HG03108 (cell line): ENCODE data around the gene C10orf62.
"Not testable (repeated sequence)": the region's sequence is repeated elsewhere in the genome, so short reads cannot be mapped to it uniquely, and the experiment has no call there.

Source experiments
- ATAC-seq: cut with Tn5 transposase; IDR thresholded peaks from one replicate; pipeline ENCODE4 v1.9.1; 2021; ENCODE audit warnings: moderate library complexity; ENCODE audit not compliant: unreplicated experiment

C10orf62 gene

DNA sequence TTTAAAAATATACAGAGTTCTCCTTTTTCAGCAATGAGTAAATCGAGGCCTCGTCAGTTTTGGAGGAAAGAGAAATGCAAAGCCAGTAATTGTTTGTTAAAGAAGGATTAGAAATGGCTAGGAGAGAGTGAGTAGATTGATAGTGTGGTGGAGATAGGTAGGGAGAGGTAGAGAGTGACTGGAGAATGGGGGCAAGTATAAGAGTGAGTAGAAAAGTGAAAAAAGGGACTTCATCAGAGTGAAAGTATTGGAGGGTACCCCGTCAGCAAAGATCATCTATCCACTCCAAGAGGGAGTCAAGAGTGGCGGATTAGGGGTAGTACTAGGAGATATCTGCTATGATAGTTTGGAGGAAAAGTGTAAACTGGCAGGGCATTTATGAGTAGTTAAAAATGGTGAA is 26.2 kb upstream of the C10orf62 start:
- ATAC-seq, result no peak

DNA sequence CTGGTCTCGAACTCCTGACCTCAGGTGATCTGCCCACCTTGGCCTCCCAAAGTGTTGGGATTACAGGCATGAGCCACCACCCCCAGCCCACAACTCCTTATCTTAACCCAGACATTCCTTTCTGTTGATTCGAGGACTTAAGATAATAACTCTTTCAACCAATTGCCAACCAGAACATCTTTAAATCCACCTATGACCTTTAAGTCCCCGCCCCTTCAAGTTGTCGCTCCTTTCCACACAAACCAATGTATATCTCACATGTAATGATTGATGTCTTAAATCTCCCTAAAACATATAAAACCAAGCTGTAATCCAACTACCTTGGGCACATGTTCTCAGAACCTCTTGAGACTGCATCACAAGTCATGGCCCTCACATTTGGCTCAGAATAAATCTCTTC is 24.7 kb upstream of the C10orf62 start:
- no peak for ATAC-seq

DNA sequence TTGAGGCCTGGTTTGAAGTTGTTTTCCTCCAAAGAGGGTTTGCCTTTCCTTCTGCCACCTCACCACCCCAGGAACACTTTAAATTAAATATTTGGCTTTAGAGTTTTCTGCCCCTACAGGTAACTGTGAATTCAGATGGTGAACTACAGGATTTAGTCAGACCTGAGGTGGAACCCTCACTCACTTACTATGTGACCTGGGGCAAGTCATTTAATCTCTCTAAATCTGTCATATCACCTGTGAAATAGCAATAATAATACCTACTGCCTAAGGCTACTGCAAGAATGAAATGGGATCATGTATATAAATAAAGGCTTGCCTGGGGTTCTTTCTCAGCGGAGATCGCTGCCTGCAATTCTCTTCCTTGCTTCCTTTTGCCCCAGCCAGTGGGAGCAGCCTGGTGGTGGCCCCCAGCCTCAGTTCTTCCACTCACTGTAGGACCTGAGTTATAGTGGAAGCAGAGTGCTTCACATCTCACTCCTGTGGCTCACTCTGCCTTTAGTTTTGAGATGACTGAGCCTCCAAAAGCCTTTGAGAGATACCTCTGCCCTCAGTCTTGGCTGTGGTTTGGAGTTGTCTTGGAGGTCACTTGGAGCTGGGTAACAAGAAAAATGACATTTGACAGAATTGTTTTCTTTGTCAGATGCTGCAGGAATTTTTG is 23.1 kb upstream of the C10orf62 start:
- no peak for ATAC-seq

DNA sequence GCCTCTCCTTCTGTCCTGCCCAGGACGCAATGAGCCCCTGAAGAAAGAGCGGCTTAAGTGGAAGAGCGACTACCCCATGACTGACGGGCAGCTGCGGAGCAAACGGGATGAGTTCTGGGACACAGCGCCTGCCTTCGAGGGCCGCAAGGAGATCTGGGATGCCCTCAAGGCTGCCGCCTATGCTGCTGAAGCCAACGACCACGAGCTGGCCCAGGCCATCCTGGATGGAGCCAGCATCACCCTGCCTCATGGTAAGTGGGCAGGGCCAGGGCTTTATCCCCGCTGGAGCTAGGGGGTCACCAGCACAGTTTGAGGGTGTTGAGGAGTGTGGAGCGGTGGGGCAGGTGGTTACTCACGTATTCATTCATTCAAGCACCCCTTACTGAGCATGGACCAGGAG is 21.6 kb upstream of the C10orf62 start:
- ATAC-seq, result no peak

DNA sequence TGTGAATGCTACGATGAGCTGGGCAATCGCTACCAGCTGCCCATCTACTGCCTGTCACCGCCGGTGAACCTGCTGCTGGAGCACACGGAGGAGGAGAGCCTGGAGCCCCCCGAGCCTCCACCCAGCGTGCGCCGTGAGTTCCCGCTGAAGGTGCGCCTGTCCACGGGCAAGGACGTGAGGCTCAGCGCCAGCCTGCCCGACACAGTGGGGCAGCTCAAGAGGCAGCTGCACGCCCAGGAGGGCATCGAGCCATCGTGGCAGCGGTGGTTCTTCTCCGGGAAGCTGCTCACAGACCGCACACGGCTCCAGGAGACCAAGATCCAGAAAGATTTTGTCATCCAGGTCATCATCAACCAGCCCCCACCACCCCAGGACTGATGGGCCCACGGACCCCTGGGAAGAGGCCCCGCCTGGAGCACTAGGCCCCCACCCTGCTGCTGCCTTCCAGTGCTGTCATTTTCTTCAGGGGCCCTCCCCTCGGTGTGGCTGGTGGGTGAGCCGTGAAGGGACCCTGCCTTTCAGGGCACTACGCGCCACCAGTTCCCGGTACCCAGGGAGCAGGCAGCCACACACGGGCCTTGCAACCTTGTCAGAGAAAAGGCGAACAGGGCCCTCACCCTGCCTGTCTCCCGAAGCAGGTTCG is 19.3 kb upstream of the C10orf62 start:
- ATAC-seq, result no peak

DNA sequence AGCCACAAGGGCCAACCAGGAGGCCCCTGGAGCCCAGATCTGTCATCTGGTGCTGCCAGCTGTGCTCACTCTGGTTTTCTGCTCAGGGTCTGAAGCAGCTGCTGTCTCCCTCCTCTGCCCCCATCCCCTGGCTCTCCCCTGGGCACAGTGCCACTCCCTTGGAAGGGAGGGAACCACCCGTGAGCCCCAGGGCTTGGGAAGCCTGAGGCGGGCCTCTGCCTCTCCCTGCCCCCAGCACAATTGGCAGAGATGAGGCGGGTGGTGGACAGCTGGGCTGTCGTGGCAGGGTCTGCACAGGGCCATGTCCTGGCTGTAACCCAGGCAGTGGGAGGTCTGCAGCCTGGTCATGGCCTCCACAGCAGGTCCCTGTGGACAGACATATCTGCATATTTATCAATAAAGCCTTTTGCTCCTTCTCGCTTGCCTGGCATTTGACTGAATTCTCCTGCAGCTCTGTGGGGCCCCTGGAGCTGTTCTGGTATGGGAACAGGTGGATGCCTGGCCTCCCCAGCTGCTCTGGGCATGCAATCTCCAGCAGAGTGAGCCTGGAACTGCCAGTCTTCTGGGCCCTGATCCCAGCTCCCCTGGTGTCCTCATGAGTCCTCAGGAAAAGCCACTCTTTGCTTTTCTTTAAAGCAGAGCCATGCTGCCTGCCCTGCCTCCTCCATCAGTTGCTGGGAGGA is 18.6 kb upstream of the C10orf62 start:
- no peak for ATAC-seq

DNA sequence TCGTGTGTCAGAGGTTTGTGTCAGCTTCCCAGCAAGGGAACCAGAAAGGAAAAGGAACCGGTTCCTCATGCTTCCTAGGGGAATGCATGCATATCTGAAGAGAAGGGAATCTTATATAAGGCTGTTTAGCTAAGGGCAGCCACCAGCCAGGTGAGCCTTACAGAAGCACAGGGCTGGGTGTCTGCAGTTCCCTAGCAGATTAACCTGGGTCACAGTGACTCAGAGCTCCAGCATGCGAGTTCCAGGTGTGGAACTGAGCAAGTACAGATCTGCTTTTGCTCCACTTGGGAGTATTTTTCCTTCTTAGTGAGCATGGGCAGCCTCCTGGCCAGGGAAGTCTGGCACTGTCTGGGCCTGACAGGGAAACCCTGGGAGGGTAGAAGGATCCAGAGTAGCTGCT is 17.9 kb upstream of the C10orf62 start:
- no peak for ATAC-seq

DNA sequence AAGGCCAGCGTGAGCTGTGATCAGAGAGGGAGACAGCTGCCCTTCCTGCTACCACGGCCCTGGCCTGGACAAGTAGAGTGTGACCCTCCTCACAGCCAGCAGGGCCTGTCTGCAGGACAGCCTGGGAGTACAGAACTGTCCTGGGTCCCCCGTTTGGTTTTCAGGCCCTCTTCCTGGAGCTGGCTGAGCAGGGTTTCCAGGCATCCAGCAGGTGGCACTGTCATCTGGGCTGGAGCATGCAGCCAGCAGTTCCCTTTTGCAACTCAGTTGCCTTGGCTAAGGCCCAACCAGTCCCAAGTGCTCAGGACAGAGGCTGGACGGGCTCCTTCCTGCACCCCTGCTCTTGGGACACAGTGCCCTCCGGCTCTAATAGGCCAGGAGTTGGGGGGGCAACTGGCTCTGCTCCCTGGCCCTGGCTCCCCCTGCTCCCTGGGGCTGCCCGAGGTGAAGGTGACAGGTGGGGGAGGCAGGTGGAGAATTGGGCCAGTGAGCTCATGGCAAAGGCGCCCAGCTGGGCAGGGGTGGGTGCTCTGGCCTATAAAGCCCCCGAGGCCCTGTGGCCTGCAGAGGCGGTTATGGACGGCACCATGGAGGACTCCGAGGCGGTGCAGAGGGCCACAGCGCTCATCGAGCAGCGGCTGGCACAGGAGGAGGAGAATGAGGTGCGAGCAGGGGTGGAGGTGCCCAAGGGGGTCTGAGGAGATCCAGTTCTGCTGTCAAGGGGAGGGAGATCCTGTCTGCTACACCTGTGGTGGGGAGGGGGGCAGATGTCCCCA is 17.1 kb upstream of the C10orf62 start, which contains the start of gene ANKRD2:
TSS of gene ANKRD2 (plus strand) at position 566 of the 776 bp plus-strand sequence. CDS start at position 576, 10 bp downstream.
- no peak for ATAC-seq

DNA sequence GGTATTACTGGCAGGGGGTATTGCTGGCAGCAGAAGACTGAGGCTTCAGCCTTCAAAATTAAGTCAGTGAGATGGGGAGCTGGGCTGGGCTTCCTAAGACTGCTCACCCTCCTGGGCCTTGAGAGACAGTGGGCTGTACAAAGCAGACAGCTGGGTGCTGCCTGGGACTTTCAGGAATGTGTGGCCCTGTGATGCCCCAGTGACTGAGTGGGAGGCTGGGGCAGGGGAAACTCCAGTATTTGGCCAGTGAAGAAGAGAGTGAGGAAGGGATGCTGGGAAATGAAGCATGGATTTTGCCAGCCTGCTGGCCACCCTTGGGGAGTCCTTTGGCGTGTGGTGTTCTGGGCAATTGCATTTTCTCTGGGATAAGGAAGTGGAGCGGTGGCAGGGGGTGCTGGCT is 16.5 kb upstream of the C10orf62 start:
- no peak for ATAC-seq

DNA sequence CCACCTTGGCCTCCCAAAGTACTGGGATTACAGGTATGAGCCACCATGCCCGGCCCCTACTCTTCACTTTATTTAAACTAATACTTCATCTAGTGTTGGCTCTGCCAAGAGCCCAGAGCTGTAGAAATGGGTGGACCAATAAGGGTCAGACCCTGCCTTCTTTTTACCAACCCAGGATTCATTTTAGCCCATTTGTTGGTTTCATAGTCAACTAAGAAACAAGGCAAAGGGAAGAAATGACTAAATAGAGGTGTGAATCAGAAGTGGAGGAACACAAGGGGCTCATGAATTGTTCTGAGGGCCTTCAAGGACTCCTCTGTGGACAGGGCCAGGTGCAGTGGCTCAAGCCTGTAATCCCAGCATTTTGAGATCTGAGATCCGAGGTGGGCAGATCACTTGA is 15.8 kb upstream of the C10orf62 start:
- no peak for ATAC-seq

DNA sequence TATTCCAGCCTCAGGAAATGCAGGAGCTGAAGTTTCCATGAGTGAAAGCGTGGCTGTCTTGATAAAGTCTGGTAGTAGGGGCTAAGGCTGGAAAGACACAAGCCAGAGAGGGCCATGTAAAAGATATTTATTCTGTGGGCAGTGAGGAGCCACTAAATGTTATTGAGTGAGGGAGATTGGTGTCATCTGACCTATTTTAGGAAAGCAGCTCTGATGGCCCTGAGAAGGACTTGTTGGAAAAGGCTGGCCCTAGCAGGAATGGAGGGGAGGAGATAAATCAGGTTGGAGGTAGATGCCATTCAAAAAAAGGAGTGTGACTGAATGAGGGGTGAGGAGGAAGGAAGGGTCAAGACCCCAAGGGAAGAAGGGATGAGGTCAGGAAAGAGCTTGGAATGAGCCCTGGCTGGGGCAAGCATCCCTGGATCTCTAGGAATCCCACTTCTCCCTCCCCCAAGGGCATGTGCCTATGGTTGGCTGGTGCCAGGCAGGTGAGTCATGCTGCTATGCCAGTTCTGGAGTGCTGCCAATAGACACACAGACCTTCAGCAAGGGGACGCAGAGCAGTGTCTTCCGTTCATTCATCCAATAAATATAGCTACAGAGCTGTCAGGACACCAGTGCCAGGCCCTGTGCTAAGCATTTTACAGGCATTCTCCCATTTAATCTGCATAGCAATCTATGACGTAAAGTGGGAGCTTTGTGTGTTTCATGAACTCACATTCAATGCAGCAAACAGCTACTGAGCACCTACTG is 15.0 kb upstream of the C10orf62 start:
- no peak for ATAC-seq

DNA sequence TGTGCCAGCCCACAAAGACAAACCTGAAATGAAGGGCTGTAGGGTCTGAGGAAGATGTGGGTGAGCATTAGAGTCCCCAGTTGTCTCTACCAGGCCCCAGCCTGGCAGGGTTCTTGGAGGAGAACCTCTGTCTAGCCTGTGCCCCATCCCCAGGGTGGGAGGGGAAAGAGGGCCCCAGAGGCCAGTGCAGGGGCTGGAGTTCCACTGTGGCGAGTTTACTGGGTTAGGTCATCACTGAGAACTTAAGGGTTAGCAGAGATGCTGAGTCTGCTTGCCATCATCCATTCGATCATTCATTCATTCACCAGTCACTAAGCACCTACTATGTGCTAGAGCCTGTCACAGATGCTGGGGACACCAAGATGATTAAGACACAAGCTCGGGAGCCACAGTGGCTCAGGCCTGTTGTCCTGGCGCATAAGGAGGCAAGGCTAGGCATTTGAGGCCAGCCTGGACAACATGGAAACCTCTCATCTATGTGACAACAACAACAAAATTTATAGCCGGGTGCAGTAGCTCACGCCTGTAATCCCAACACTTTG is 14.3 kb upstream of the C10orf62 start:
- no peak for ATAC-seq

DNA sequence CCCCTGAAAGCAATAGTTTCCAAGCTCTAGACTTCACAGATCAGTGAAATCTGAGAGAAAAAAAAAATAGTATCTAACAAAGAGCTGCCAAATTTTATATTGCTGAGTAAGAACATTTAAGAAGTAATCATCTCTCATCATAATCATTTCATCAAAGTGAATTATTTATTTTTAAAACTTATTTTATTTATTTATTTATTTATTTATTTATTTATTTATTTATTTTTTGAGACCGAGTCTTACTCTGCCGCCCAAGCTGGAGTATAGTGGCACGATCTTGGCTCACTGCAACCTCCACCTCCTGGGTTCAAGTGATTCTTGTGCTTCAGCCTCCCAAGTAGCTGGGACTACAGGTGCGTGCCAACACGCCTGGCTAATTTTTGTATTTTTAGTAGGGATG is 13.0 kb upstream of the C10orf62 start:
- not testable (repeated sequence) for ATAC-seq

DNA sequence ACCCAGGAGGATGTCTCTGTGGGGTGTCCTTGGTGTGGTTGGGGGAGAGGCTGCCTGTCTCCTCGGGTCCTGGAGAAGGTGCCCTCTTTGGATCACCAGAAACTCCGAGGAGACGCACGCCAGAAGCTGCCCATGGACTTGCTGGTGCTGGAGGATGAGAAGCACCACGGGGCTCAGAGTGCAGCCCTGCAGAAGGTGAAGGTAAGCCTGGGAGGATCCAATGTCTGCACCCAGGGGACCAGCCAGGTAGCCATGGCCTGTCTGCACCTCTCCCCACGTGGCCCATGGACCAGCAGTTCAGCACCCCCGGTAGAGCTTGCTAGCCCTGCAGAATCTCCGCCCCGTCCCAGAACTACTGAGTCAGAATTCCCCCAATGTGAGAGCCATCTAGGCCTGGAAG is 11.8 kb upstream of the C10orf62 start:
- no peak for ATAC-seq

DNA sequence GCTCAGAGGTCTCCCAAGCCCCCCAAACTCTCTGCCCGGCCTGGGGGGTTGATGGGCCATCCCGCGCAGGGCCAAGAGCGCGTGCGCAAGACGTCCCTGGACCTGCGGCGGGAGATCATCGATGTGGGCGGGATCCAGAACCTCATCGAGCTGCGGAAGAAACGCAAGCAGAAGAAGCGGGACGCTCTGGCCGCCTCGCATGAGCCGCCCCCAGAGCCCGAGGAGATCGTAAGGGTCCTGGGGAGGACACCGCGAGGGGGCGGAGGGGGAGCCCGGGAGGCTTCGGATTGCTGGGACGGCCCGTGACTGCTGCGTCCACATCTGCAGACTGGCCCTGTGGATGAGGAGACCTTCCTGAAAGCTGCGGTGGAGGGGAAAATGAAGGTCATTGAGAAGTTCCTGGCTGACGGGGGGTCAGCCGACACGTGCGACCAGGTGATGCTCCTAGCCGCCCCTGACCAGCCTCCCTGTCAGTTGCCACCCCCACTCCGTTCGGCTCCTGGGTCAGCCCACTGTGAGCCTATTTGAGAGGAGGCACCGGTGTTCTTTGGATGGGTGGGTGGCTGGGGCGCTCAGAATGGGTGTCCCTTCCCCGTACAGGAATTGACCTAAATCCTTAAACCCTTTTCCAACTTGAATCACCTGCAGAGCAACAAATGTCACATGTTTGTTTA is 11.2 kb upstream of the C10orf62 start:
- ATAC-seq, result no peak

DNA sequence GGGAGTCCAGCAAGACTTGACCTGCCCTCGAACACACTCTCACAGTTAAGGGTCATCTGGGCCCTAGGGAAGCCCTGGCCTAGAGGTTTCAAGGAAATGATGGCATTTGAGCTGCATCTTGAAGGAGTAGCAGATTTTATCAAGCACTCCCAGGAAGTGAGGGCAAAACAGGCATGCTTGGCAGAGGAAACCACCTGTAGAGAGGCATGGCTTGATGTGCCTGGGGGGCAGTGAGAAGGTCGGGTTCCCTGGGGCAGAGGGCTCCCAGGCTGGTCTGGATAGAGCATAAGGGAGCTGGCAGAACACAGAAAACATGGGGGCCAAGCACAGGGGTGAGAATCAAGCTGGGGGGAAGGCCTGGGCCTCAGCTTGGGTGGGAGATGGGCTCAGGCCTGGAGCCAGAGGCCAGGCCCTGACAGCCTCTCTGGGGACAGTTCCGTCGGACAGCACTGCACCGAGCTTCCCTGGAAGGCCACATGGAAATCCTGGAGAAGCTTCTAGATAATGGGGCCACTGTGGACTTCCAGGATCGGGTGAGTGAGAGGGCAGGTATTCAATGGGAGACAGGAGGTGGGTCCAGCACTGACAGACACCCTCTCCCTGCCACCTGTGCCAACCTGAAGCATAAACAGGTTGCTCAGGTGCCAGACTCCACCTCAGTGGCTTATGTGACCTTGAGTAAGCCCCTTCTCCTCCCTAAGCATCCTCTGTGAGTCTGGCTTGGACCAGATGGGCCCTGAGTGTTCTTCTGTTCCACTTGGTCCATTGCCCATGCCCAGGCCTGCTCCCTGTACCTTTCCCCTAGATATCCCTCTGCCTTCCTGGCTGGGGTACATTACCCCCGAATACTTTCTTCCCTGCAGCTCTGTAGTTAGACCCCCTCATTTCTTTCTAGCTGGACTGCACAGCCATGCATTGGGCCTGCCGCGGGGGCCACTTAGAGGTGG is 8.8 kb upstream of the C10orf62 start:
- ATAC-seq, result no peak

DNA sequence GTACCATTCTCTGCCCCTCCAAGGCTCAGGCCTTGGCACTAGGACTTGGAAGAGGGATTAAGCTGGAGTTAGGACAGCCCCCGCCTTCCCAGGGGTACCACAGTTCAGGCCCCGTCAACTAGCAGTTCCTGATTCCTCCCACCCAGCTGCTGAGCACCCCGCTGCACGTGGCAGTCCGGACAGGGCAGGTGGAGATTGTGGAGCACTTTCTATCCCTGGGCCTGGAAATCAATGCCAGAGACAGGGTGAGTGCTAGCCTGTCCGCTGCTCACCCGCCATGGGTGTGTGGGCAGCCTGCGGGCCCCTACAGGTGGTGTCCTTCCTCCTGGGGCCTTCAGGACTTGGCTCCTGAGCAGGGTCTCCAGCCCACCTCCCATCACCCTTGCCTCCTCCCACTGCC is 7.4 kb upstream of the C10orf62 start:
- no peak for ATAC-seq

DNA sequence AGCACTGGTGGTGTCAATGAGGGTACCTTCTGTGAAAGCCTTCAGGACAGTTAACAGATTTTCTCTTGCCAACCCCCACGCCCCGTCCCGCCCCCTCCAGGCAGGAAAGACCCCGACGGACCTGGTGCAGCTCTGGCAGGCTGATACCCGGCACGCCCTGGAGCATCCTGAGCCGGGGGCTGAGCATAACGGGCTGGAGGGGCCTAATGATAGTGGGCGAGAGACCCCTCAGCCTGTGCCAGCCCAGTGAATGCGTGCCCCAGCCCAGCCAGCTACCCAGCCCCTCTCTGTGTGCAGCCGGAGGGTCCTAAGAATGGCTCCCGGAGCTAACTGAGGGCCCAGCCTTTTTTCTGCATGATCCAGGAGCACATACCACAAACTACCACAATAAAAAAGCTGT is 6.0 kb upstream of the C10orf62 start:
- no peak for ATAC-seq
